Kidney epithelial cell (primary cell): ENCODE results near the gene ZNF692. TPM values are rescaled to one million over a fixed set of nuclear protein-coding genes. Genes with fewer than 3 reads are reported as not detected.

Experiments used
- DNase-seq: peaks from one replicate; pipeline ENCODE4 v3.0.0-alpha.2; 2010; ENCODE audit warnings: low read depth
- H3K27me3 ChIP-seq: 2 replicates; pipeline ENCODE4 v1.6.0; 2011; ENCODE audit warnings: low read length; ENCODE audit not compliant: control insufficient read depth, insufficient read depth
- H3K36me3 ChIP-seq: 2 replicates; pipeline ENCODE4 v1.5.1; 2011; ENCODE audit warnings: low read length; ENCODE audit not compliant: control insufficient read depth, insufficient read depth
- H3K4me3 ChIP-seq: 2 replicates; pipeline ENCODE4 v1.5.1; 2011; ENCODE audit warnings: low read depth, mild to moderate bottlenecking, control low read depth, low read length
- CTCF ChIP-seq: IDR thresholded peaks from 2 replicates; pipeline ENCODE4 v1.5.1; 2011; ENCODE audit warnings: mild to moderate bottlenecking, moderate library complexity, low read length, control low read depth, inconsistent platforms; ENCODE audit not compliant: insufficient read depth, poor library complexity, severe bottlenecking
- total RNA-seq: library from RNA; depleted of rRNA; stranded (reverse); fragments of >200 nt; gene quantifications from 2 replicates; pipeline ENCODE4 v1.2.3, GENCODE V29; 2015

ZNF692 gene
- total RNA-seq, 1 donor from 2014 or later, result 20.4 TPM

- no peak for DNase-seq
- no peaks in the 10 kb centered on the region for H3K36me3 ChIP-seq
- TF ChIP-seq CTCF, result no peak
- no peaks in the 10 kb centered on the region for H3K27me3 ChIP-seq
- H3K4me3 ChIP-seq, result peak overlapping the region; percentile 43
These were observed 4.4 kb upstream of the ZNF692 start for GRCh38 chr1:248862998-248863881.

GRCh38 chr1:248862695-248862997 lies 3.8 kb upstream of the ZNF692 start:
- Histone ChIP-seq H3K36me3 (no peaks in the 10 kb centered on the region), H3K4me3 (peak overlapping the region; percentile 43), H3K27me3 (no peaks in the 10 kb centered on the region)
- DNase-seq, result no peak
- no peak for TF ChIP-seq CTCF

- H3K36me3 ChIP-seq, result no peaks in the 10 kb centered on the region
- no peak for TF ChIP-seq CTCF
- DNase-seq, result no peak
- no peak overlapping the region for H3K4me3 ChIP-seq
- H3K27me3 ChIP-seq, result no peaks in the 10 kb centered on the region
These were observed 2.7 kb upstream of the ZNF692 start for GRCh38 chr1:248861616-248862015.

GRCh38 chr1:248860007-248860406 lies 1.1 kb upstream of the ZNF692 start:
- no peak overlapping the region for H3K4me3 ChIP-seq
- H3K36me3 ChIP-seq, result no peaks in the 10 kb centered on the region
- TF ChIP-seq CTCF, result no peak
- H3K27me3 ChIP-seq, result no peaks in the 10 kb centered on the region
- DNase-seq, result no peak

GRCh38 chr1:248858096-248858890 lies 592 bp downstream of the ZNF692 start:
- peak; percentile 64 for TF ChIP-seq CTCF
- H3K4me3 ChIP-seq, result peak overlapping the region; percentile 55
- H3K27me3 ChIP-seq, result no peaks in the 10 kb centered on the region
- H3K36me3 ChIP-seq, result peaks cover 2% of the 10 kb centered on the region
- no peak for DNase-seq

DNA sequence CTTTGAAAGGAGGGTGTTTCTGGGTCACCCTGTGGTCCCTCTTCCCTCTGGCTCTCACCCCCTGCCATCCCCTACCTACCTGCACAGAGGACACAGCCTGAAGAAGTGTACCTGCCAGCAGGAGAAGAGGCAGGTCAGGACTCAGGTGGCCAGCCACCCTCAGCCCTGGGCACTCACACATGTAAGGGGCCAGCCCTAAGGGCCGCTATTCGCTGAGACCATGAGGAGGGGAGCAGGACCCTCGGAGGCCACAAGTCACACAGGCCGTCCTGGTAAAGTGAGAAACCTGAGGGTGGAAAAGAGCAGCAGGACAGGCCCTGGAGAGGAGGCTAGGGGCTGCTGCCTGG lies 1.2 kb downstream of the ZNF692 start:
- no peak for TF ChIP-seq CTCF
- Histone ChIP-seq H3K4me3 (peak overlapping the region; percentile 55), H3K36me3 (peaks cover 2% of the 10 kb centered on the region), H3K27me3 (no peaks in the 10 kb centered on the region)
- no peak for DNase-seq
